Liver (tissue), 9 donors: ENCODE data around the gene LAYN. TPM values are rescaled to one million over a fixed set of nuclear protein-coding genes. Genes with fewer than 3 reads are reported as not detected.

ENCODE experiments used
- DNase-seq: peaks from one replicate; pipeline ENCODE4 v3.0.0-alpha.2; 2017; ENCODE audit warnings: low spot score
- H3K27ac ChIP-seq, 2 donors: one replicate each; pipeline ENCODE4 v1.7.0; 2013; ENCODE audit warnings: inconsistent platforms in 2 of 2, low read length in 2 of 2, control low read depth in 1 of 2, low read depth in 1 of 2, mild to moderate bottlenecking in 1 of 2
- H3K27me3 ChIP-seq, 4 donors: one replicate each; pipeline versions ENCODE4 v1.6.1 to v1.7.0; 2013; ENCODE audit warnings: low read length in 3 of 4, inconsistent platforms in 1 of 4, mild to moderate bottlenecking in 1 of 4, moderate library complexity in 1 of 4; ENCODE audit not compliant: control insufficient read depth in 4 of 4, insufficient read depth in 4 of 4
- H3K36me3 ChIP-seq, 4 donors: one replicate each; pipeline versions ENCODE4 v1.6.1 to v1.7.0; 2013; ENCODE audit warnings: low read length in 3 of 4, mild to moderate bottlenecking in 3 of 4, low read depth in 1 of 4, moderate library complexity in 1 of 4; ENCODE audit not compliant: control insufficient read depth in 4 of 4, insufficient read depth in 3 of 4
- H3K4me1 ChIP-seq, 4 donors: one replicate each; pipeline versions ENCODE4 v1.6.1 to v1.7.0; 2013; ENCODE audit warnings: low read length in 3 of 4, mild to moderate bottlenecking in 3 of 4, moderate library complexity in 1 of 4; ENCODE audit not compliant: control insufficient read depth in 4 of 4, insufficient read depth in 4 of 4
- H3K4me3 ChIP-seq, 3 donors: one replicate each; pipeline versions ENCODE4 v1.6.1 to v1.7.0; 2013; ENCODE audit warnings: low read length in 3 of 3, control low read depth in 1 of 3, low read depth in 1 of 3, mild to moderate bottlenecking in 1 of 3
- H3K9ac ChIP-seq, 2 donors: one replicate each; pipeline ENCODE4 v1.7.0; 2013; ENCODE audit warnings: low read length in 2 of 2, mild to moderate bottlenecking in 2 of 2, moderate library complexity in 2 of 2, control low read depth in 1 of 2, low read depth in 1 of 2
- H3K9me3 ChIP-seq, 4 donors: one replicate each; pipeline versions ENCODE4 v1.6.1 to v1.7.0; 2013; ENCODE audit warnings: low read length in 3 of 4; ENCODE audit not compliant: control insufficient read depth in 4 of 4
- CTCF ChIP-seq: fragments of 150-350 bp; IDR thresholded peaks from 2 replicates; pipeline ENCODE4 v1.5.1; 2017; ENCODE audit warnings: improper control_type of control experiment, low read depth, low read length; ENCODE audit not compliant: missing input control
- EGR1 ChIP-seq, 2 donors: IDR thresholded peaks; 2 replicates each; pipeline ENCODE4 v1.6.1; 2016 to 2018; ENCODE audit warnings: antibody characterized with exemption in 2 of 2, low read depth in 2 of 2
- FOXA1 ChIP-seq: IDR thresholded peaks from 2 replicates; pipeline ENCODE4 v1.6.1; 2016; ENCODE audit warnings: antibody characterized with exemption
- FOXA2 ChIP-seq: IDR thresholded peaks from 2 replicates; pipeline ENCODE4 v1.6.1; 2016; ENCODE audit warnings: antibody characterized with exemption
- GABPA ChIP-seq, 2 donors: IDR thresholded peaks in 1 of 2; conservative IDR thresholded peaks in 1 of 2; 2 replicates each; pipeline ENCODE4 v1.6.1; 2016; ENCODE audit warnings: antibody characterized with exemption in 2 of 2, mild to moderate bottlenecking in 1 of 2, moderate library complexity in 1 of 2
- HNF4A ChIP-seq, 2 donors: conservative IDR thresholded peaks; 2 replicates each; pipeline ENCODE4 v1.6.1; 2016; ENCODE audit warnings: antibody characterized with exemption in 2 of 2, mild to moderate bottlenecking in 2 of 2
- HNF4G ChIP-seq: IDR thresholded peaks from 2 replicates; pipeline ENCODE4 v1.6.1; 2016; ENCODE audit warnings: antibody characterized with exemption
- JUND ChIP-seq, 2 donors: IDR thresholded peaks; 2 replicates each; pipeline ENCODE4 v1.6.1; 2016; ENCODE audit warnings: antibody characterized with exemption in 2 of 2
- NR2F2 ChIP-seq: IDR thresholded peaks from 2 replicates; pipeline ENCODE4 v1.6.1; 2016; ENCODE audit warnings: antibody characterized with exemption
- RAD21 ChIP-seq, 2 donors: IDR thresholded peaks; 2 replicates each; pipeline ENCODE4 v1.6.1; 2016; ENCODE audit warnings: antibody characterized with exemption in 2 of 2, mild to moderate bottlenecking in 2 of 2
- REST ChIP-seq: IDR thresholded peaks from 2 replicates; pipeline ENCODE4 v1.6.1; 2016; ENCODE audit warnings: antibody characterized with exemption, mild to moderate bottlenecking
- RXRA ChIP-seq, 2 donors: IDR thresholded peaks; 2 replicates each; pipeline ENCODE4 v1.6.1; 2017 to 2018; ENCODE audit warnings: antibody characterized with exemption in 2 of 2, mild to moderate bottlenecking in 1 of 2
- SP1 ChIP-seq: IDR thresholded peaks from 2 replicates; pipeline ENCODE4 v1.6.1; 2018; ENCODE audit warnings: antibody characterized with exemption, mild to moderate bottlenecking
- TAF1 ChIP-seq: conservative IDR thresholded peaks from 2 replicates; pipeline ENCODE4 v1.6.1; 2016; ENCODE audit warnings: antibody characterized with exemption, mild to moderate bottlenecking
- YY1 ChIP-seq: IDR thresholded peaks from 2 replicates; pipeline ENCODE4 v1.6.1; 2016; ENCODE audit warnings: antibody characterized with exemption, mild to moderate bottlenecking
- WGBS: extraction: QIAGEN DNeasy Blood & Tissue Kit; methylation state at CpG from one replicate; pipeline ENCODE4 v1.1.7; 2013; 5-methylcytosine and 5-hydroxymethylcytosine counted together
- polyA plus RNA-seq, 2 donors: library from polyadenylated mRNA; stranded (reverse) in 1 of 2; unstranded in 1 of 2; fragments of 200-250 nt in 1 of 2; fragments of >200 nt in 1 of 2; fragmentation: Nextera tagmentation in 1 of 2; extraction: Ambion mirVana in 1 of 2; gene quantifications; one replicate each; pipeline versions ENCODE4 v1.2.1 to v1.2.3, GENCODE V29; 2013 to 2015
- total RNA-seq, 2 donors: library from RNA; depleted of rRNA; stranded (reverse); fragments of >200 nt; gene quantifications; one replicate each; pipeline ENCODE4 v1.2.3, GENCODE V29; 2014
- TF ChIP-seq, protein P1 (sequence below): IDR thresholded peaks from 2 replicates; pipeline ENCODE4 v1.6.1; 2016; ENCODE audit warnings: antibody characterized with exemption
- TF ChIP-seq, protein P2 (sequence below): IDR thresholded peaks from 2 replicates; pipeline ENCODE4 v1.6.1; 2016; ENCODE audit warnings: antibody characterized with exemption
- TF ChIP-seq, protein P3 (sequence below): IDR thresholded peaks from 2 replicates; pipeline ENCODE4 v1.6.1; 2016; ENCODE audit warnings: antibody characterized with exemption
- donor health status: healthy.
- donor health status: healthy.
- donor health status: healthy.
- donor health status: healthy.
- donor health status: healthy.

The LAYN gene
- total RNA-seq (under 1 TPM; 0.92 to 0.98 TPM), polyA plus RNA-seq (under 1 TPM; 0.43 to 0.85 TPM)

- no peaks in the 10 kb centered on the region for H3K9me3 ChIP-seq
- no peak within 1 kb of the TSS for H3K9ac ChIP-seq
- no peak within 1 kb of the TSS for H3K27ac ChIP-seq
- H3K4me3 ChIP-seq: peak within 1 kb of the TSS in 2 of 3 donors; percentile 25 to 51
- WGBS: 11% methylated on average over 70 of the region's 70 CpGs
- H3K4me1 ChIP-seq: peaks cover 0 to 22% (median 11%) of the 10 kb centered on the region in 4 donors
- no peak for TF ChIP-seq SP1
- no peak for TF ChIP-seq EGR1 (IDR thresholded peaks at IDR 0.05; ENCODE audit: low read depth in 2 of 2)
- TF ChIP-seq HNF4A (conservative IDR thresholded peaks at IDR 0.05): no peak
- no peak for TF ChIP-seq GABPA (IDR thresholded peaks at IDR 0.05 in 1 of 2, conservative IDR thresholded peaks at IDR 0.05 in 1 of 2)
- TF ChIP-seq, protein P1, sequence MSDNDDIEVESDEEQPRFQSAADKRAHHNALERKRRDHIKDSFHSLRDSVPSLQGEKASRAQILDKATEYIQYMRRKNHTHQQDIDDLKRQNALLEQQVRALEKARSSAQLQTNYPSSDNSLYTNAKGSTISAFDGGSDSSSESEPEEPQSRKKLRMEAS: no peak
- no peak for TF ChIP-seq RAD21 (IDR thresholded peaks at IDR 0.05)
- no peak for TF ChIP-seq FOXA1
- no peak for TF ChIP-seq YY1
- no peak for TF ChIP-seq NR2F2
- TF ChIP-seq FOXA2: no peak
- no peak for TF ChIP-seq REST
- TF ChIP-seq, protein P2, sequence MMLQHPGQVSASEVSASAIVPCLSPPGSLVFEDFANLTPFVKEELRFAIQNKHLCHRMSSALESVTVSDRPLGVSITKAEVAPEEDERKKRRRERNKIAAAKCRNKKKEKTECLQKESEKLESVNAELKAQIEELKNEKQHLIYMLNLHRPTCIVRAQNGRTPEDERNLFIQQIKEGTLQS: no peak
- TF ChIP-seq JUND (IDR thresholded peaks at IDR 0.05): no peak
- no peak for TF ChIP-seq RXRA (IDR thresholded peaks at IDR 0.05)
- no peak for TF ChIP-seq TAF1
- TF ChIP-seq, protein P3, sequence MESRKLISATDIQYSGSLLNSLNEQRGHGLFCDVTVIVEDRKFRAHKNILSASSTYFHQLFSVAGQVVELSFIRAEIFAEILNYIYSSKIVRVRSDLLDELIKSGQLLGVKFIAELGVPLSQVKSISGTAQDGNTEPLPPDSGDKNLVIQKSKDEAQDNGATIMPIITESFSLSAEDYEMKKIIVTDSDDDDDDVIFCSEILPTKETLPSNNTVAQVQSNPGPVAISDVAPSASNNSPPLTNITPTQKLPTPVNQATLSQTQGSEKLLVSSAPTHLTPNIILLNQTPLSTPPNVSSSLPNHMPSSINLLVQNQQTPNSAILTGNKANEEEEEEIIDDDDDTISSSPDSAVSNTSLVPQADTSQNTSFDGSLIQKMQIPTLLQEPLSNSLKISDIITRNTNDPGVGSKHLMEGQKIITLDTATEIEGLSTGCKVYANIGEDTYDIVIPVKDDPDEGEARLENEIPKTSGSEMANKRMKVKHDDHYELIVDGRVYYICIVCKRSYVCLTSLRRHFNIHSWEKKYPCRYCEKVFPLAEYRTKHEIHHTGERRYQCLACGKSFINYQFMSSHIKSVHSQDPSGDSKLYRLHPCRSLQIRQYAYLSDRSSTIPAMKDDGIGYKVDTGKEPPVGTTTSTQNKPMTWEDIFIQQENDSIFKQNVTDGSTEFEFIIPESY: no peak
- TF ChIP-seq CTCF: no peak
- no peak for TF ChIP-seq HNF4G
- peaks cover 0 to 4% (median 1%) of the 10 kb centered on the region in 4 donors for H3K27me3 ChIP-seq
- no peak for DNase-seq
- no peaks in the 10 kb centered on the region for H3K36me3 ChIP-seq
Measured at GRCh38 chr11:111540114-111540936, at the start of gene LAYN. Gene LAYN, plus strand, starts transcription at chr11:111540720. Its CDS starts 124 bp downstream, at chr11:111540844.
